Measurements from ENCODE around the gene TRIO.

Gene TRIO

GRCh38 chr5:14245132-14245925 is 102.2 kb downstream of the TRIO start:
- H3F3A ChIP-seq (ENCODE audit: control insufficient read depth, insufficient read depth): no peaks in the 10 kb centered on the region
- no peaks in the 10 kb centered on the region for H3K36me3 ChIP-seq (ENCODE audit: control insufficient read depth, low read length)
- TF ChIP-seq CTCF (IDR thresholded peaks at IDR 0.05; ENCODE audit: low read depth, low read length, poor library complexity, severe bottlenecking) (no peak), EZH2phosphoT487 (IDR thresholded peaks at IDR 0.05; ENCODE audit: borderline replicate concordance, low read length) (no peak)
- H3K4me1 ChIP-seq (ENCODE audit: control insufficient read depth, low read length): peaks cover 21% of the 10 kb centered on the region
- H3K4me3 ChIP-seq (ENCODE audit: low read length): no peak overlapping the region
- H3K9me2 ChIP-seq (replicated peaks; ENCODE audit: control insufficient read depth, low read length): no peaks in the 10 kb centered on the region
- H3K79me2 ChIP-seq (ENCODE audit: control insufficient read depth, low read length): peaks cover 73% of the 10 kb centered on the region
- H3K4me2 ChIP-seq (ENCODE audit: low read length): no peak overlapping the region
- H3K9me3 ChIP-seq (ENCODE audit: control insufficient read depth, insufficient read depth, low read length): no peaks in the 10 kb centered on the region
- H4K20me1 ChIP-seq (ENCODE audit: control insufficient read depth, insufficient read depth, low read depth, low read length): peaks cover 3% of the 10 kb centered on the region; the same call in 1 of the 2 replicates
- no peak overlapping the region for H3K27ac ChIP-seq (ENCODE audit: low read depth, low read length)
- no peaks in the 10 kb centered on the region for H3K27me3 ChIP-seq (ENCODE audit: control insufficient read depth, low read length)

GRCh38 chr5:14246350-14247053 is 103.4 kb downstream of the TRIO start:
- no peaks in the 10 kb centered on the region for H4K20me1 ChIP-seq (ENCODE audit: control insufficient read depth, insufficient read depth, low read depth, low read length)
- no peaks in the 10 kb centered on the region for H3K9me2 ChIP-seq (replicated peaks; ENCODE audit: control insufficient read depth, low read length)
- no peak overlapping the region for H3K4me2 ChIP-seq (ENCODE audit: low read length)
- H3K4me3 ChIP-seq (ENCODE audit: low read length): no peak overlapping the region
- H3K27ac ChIP-seq (ENCODE audit: low read depth, low read length): no peak overlapping the region
- H3F3A ChIP-seq (ENCODE audit: control insufficient read depth, insufficient read depth): no peaks in the 10 kb centered on the region
- H3K9me3 ChIP-seq (ENCODE audit: control insufficient read depth, insufficient read depth, low read length): no peaks in the 10 kb centered on the region
- peaks cover 75% of the 10 kb centered on the region for H3K79me2 ChIP-seq (ENCODE audit: control insufficient read depth, low read length)
- H3K4me1 ChIP-seq (ENCODE audit: control insufficient read depth, low read length): peaks cover 30% of the 10 kb centered on the region
- no peaks in the 10 kb centered on the region for H3K27me3 ChIP-seq (ENCODE audit: control insufficient read depth, low read length)
- H3K36me3 ChIP-seq (ENCODE audit: control insufficient read depth, low read length): no peaks in the 10 kb centered on the region
- TF ChIP-seq EZH2phosphoT487 (IDR thresholded peaks at IDR 0.05; ENCODE audit: borderline replicate concordance, low read length): no peak
- TF ChIP-seq CTCF (IDR thresholded peaks at IDR 0.05; ENCODE audit: low read depth, low read length, poor library complexity, severe bottlenecking): no peak

GRCh38 chr5:14247054-14247386 is 103.9 kb downstream of the TRIO start:
- H4K20me1 ChIP-seq (ENCODE audit: control insufficient read depth, insufficient read depth, low read depth, low read length): no peaks in the 10 kb centered on the region
- TF ChIP-seq CTCF (IDR thresholded peaks at IDR 0.05; ENCODE audit: low read depth, low read length, poor library complexity, severe bottlenecking) (no peak), EZH2phosphoT487 (IDR thresholded peaks at IDR 0.05; ENCODE audit: borderline replicate concordance, low read length) (no peak)
- H3K36me3 ChIP-seq (ENCODE audit: control insufficient read depth, low read length): no peaks in the 10 kb centered on the region
- H3K9me3 ChIP-seq (ENCODE audit: control insufficient read depth, insufficient read depth, low read length): no peaks in the 10 kb centered on the region
- H3K27me3 ChIP-seq (ENCODE audit: control insufficient read depth, low read length): no peaks in the 10 kb centered on the region
- H3K4me3 ChIP-seq (ENCODE audit: low read length): no peak overlapping the region
- H3K79me2 ChIP-seq (ENCODE audit: control insufficient read depth, low read length): peaks cover 76% of the 10 kb centered on the region
- peaks cover 35% of the 10 kb centered on the region for H3K4me1 ChIP-seq (ENCODE audit: control insufficient read depth, low read length)
- no peak overlapping the region for H3K27ac ChIP-seq (ENCODE audit: low read depth, low read length)
- no peaks in the 10 kb centered on the region for H3K9me2 ChIP-seq (replicated peaks; ENCODE audit: control insufficient read depth, low read length)
- H3K4me2 ChIP-seq (ENCODE audit: low read length): no peak overlapping the region
- no peaks in the 10 kb centered on the region for H3F3A ChIP-seq (ENCODE audit: control insufficient read depth, insufficient read depth)
